Thoracic aorta (tissue), 2 donors: Measurements from ENCODE around the gene SLC38A5. TPM values are rescaled to one million over a fixed set of nuclear protein-coding genes. Genes with fewer than 3 reads are reported as not detected.

Source experiments
- ATAC-seq: fragments of 150-250 bp; one replicate; pipeline ENCODE4 v1.8.0; 2017; ENCODE audit warnings: low read depth; ENCODE audit not compliant: insufficient number of reproducible peaks, low FRiP score
- DNase-seq: peaks from one replicate; pipeline ENCODE4 v3.0.0-alpha.2; 2020; ENCODE audit warnings: low spot score
- H3K27ac ChIP-seq, 2 donors: fragments of 200-600 bp; sonication (generic); 1 replicate in 1 of 2; 2 replicates in 1 of 2; pipeline ENCODE4 v1.5.1; 2016; ENCODE audit warnings: mild to moderate bottlenecking in 2 of 2, moderate library complexity in 2 of 2
- H3K27me3 ChIP-seq: fragments of 200-600 bp; sonication (generic); replicated peaks from 2 replicates; pipeline ENCODE4 v1.6.0; 2016; ENCODE audit warnings: mild to moderate bottlenecking; ENCODE audit not compliant: insufficient read depth
- H3K36me3 ChIP-seq: fragments of 200-600 bp; sonication (generic); one replicate; pipeline ENCODE4 v1.5.1; 2016
- H3K4me1 ChIP-seq, 2 donors: fragments of 200-600 bp; sonication (generic); 1 replicate in 1 of 2; 2 replicates in 1 of 2; pipeline versions ENCODE4 v1.5.1 to v1.6.0; 2016; ENCODE audit warnings: low read depth in 2 of 2, mild to moderate bottlenecking in 1 of 2; ENCODE audit not compliant: control insufficient read depth in 1 of 2
- H3K4me3 ChIP-seq: fragments of 200-600 bp; sonication (generic); 2 replicates; pipeline ENCODE4 v1.5.1; 2016; ENCODE audit warnings: mild to moderate bottlenecking
- H3K9me3 ChIP-seq: fragments of 200-600 bp; sonication (generic); 2 replicates; pipeline ENCODE4 v1.5.1; 2016
- total RNA-seq, 2 donors: library from RNA; depleted of rRNA; stranded (reverse); fragments of >200 nt; gene quantifications; one replicate each; pipeline versions ENCODE4 v1.1.0 to v1.2.3, GENCODE V29; 2016
- TF ChIP-seq, protein P1 (sequence below): fragments of 200-600 bp; sonication (generic); IDR thresholded peaks from one replicate; pipeline ENCODE4 v1.5.1; 2019; ENCODE audit warnings: antibody characterized with exemption

SLC38A5 gene
- total RNA-seq, 2 donors from 2014 or later: 3.4 to 4.9 TPM

DNA sequence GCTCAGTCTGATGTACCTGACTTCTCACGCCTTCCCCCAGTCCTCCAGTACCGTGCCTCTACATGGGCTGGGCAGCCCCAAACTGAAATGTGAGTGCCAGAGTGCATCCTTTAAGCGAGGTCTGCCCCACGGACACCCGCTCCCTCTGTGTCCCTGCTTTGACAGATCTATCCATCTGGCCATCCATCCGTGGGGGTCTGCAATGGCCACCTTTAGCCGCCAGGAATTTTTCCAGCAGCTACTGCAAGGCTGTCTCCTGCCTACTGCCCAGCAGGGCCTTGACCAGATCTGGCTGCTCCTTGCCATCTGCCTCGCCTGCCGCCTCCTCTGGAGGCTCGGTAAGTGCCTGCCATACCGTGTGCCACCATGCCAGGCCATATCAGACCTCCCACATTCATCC, 39.6 kb upstream of the SLC38A5 start:
- TF ChIP-seq, protein P1, sequence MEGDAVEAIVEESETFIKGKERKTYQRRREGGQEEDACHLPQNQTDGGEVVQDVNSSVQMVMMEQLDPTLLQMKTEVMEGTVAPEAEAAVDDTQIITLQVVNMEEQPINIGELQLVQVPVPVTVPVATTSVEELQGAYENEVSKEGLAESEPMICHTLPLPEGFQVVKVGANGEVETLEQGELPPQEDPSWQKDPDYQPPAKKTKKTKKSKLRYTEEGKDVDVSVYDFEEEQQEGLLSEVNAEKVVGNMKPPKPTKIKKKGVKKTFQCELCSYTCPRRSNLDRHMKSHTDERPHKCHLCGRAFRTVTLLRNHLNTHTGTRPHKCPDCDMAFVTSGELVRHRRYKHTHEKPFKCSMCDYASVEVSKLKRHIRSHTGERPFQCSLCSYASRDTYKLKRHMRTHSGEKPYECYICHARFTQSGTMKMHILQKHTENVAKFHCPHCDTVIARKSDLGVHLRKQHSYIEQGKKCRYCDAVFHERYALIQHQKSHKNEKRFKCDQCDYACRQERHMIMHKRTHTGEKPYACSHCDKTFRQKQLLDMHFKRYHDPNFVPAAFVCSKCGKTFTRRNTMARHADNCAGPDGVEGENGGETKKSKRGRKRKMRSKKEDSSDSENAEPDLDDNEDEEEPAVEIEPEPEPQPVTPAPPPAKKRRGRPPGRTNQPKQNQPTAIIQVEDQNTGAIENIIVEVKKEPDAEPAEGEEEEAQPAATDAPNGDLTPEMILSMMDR: no peak
- DNase-seq (no peak), ATAC-seq (no peak)

DNA sequence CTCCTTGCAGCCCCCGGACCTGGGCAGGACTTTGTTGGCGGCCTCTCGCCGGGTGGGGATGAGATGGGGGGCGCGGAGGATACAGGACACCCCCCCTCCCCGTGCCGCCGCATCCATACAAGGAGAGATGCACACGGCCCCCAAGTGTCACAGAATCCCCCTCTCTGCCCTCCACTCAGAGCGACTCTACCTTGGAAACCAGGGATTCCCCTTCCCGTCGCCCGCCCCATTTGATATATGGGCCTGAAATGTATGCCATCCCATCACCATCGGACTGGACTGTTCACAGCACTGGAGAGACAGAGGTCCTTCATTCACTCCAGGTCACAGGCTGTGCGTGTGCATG, 39.2 kb upstream of the SLC38A5 start:
- DNase-seq: no peak
- no peaks in the 10 kb centered on the region for H3K9me3 ChIP-seq
- peak overlapping the region; percentile 85 for H3K4me3 ChIP-seq
- H3K36me3 ChIP-seq: no peaks in the 10 kb centered on the region
- peaks cover 0 to 8% of the 10 kb centered on the region in 2 donors for H3K4me1 ChIP-seq
- H3K27me3 ChIP-seq: no peaks in the 10 kb centered on the region
- peak overlapping the region in 1 of 2 donors; percentile 57 for H3K27ac ChIP-seq
- no peak for ATAC-seq
- TF ChIP-seq, protein P1: no peak

More for the DNA sequence above, 39.6 kb upstream of the SLC38A5 start:
- Histone ChIP-seq H3K4me1 (peaks cover 0 to 8% of the 10 kb centered on the region in 2 donors), H3K36me3 (no peaks in the 10 kb centered on the region), H3K27ac (no peak overlapping the region), H3K27me3 (no peaks in the 10 kb centered on the region), H3K4me3 (peak overlapping the region; percentile 85), H3K9me3 (no peaks in the 10 kb centered on the region)

DNA sequence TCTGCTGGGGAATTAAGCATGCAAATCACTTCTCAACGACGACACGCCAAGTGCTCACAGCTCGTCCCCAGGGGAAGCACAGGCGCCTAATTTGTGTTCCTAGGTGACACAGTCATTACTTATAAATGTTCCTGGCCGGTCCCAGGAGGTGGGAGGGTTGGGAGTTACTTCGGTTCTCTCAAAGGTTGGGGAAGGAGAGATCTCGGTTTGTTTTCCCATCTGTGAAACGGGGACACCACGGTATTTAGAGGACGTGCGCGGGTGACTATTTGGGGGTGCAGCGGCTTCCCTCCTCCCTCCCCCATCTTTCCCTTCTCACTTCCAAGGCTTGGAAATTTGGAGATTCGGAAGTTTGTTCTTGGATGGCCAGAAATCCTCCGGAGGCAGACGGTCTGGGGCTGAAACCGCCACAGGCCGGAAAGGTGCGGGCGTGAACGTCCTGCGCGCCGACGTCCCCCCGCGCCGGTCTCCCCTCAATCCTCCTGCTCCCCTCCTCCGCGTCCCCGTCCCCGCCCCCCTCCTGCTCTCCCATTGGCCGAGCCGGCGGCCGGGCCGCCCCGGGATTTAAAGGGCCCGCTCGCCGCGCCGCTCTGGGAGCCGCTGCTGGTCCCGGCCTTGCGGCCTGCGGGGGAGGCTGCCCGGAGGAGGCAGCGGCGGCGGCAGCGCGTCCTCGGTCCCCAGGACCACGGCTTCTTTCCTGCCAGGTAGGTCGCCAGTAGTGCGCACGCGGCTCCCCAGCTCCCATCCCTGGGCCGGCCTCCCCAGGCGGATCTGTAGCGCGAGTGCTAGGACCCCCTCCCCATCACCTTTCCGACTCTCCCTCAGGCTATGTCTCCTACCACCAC, 38.6 kb upstream of the SLC38A5 start, which contains the start of gene PORCN:
Gene PORCN, plus strand, starts transcription at position 593 of the 845 bp plus-strand sequence. CDS start 829 bp downstream, outside the sequence.
- Histone ChIP-seq H3K4me3 (peak within 1 kb of the TSS; percentile 85), H3K4me1 (peaks cover 0 to 8% of the 10 kb centered on the region in 2 donors), H3K36me3 (no peaks in the 10 kb centered on the region), H3K9me3 (no peaks in the 10 kb centered on the region), H3K27ac (peak within 1 kb of the TSS in 1 of 2 donors; percentile 57), H3K27me3 (no peaks in the 10 kb centered on the region)
- no peak for DNase-seq
- TF ChIP-seq, protein P1: no peak
- ATAC-seq: no peak

DNA sequence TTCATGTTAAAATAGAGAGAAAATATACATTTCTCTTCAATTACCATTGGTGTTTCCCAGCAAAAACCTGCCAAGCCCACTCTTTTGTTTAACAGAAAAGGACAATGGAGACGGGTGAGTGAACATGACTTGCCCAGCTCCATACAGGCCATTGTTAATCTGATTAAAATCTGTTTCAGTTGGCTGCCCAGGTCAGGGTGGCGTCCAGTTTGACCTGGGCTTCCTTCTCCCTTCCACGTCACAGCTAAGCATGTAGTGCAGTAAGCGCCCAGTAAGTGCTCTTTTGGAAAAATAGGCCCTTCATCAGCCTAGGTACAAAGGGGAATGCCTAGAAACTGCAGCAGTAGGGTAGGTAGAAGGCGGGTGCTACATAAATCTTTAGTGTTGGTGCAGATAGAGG, 37.2 kb upstream of the SLC38A5 start:
- Histone ChIP-seq H3K27ac (no peak overlapping the region), H3K27me3 (no peaks in the 10 kb centered on the region), H3K4me3 (no peak overlapping the region), H3K9me3 (no peaks in the 10 kb centered on the region), H3K36me3 (no peaks in the 10 kb centered on the region), H3K4me1 (peaks cover 0 to 8% of the 10 kb centered on the region in 2 donors)
- DNase-seq (no peak), ATAC-seq (no peak)
- TF ChIP-seq, protein P1: no peak

DNA sequence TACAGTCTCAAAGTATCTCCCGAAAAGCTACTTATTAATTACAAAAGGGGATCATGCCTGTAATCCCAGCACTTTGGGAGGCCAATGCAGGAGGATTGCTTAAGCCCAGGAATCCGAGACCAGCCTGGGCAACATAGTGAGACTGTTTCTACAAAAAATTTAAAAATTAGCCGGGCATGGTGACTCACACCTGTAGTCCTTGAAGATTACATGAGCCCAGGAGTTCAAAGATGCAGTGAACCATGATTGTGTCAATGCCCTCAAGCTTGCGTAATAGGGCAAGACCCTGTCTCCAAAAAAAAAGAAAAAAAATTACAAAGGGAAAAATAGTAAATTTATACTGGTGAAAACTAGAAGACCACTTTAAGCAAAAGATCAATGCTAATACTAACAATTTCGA, 35.4 kb upstream of the SLC38A5 start:
- H3K9me3 ChIP-seq: no peaks in the 10 kb centered on the region

More for the DNA sequence above, 35.4 kb upstream of the SLC38A5 start:
- no peak for ATAC-seq
- H3K27me3 ChIP-seq: no peaks in the 10 kb centered on the region
- no peak overlapping the region for H3K4me3 ChIP-seq
- DNase-seq: no peak
- no peak overlapping the region for H3K27ac ChIP-seq
- peaks cover 0 to 8% of the 10 kb centered on the region in 2 donors for H3K4me1 ChIP-seq
- no peaks in the 10 kb centered on the region for H3K36me3 ChIP-seq
- TF ChIP-seq, protein P1: no peak
